ENCODE measurements around the gene SLC26A3.

Gene SLC26A3

GRCh38 chr7:107718456-107719193, 84.4 kb downstream of the SLC26A3 start:
- no peak overlapping the region for H3K4me3 ChIP-seq (replicated peaks; ENCODE audit: low read depth, low read length)
- no peak for DNase-seq (ENCODE audit: low read depth)
- no peak for TF ChIP-seq CTCF (IDR thresholded peaks at IDR 0.05; ENCODE audit: low read length, missing control alignments)

GRCh38 chr7:107715531-107715930, 87.5 kb downstream of the SLC26A3 start:
- no peak overlapping the region for H3K4me3 ChIP-seq (replicated peaks; ENCODE audit: low read depth, low read length)
- no peak for TF ChIP-seq CTCF (IDR thresholded peaks at IDR 0.05; ENCODE audit: low read length, missing control alignments)
- no peak for DNase-seq (ENCODE audit: low read depth)

Data from fibroblast of pulmonary artery (primary cell).